Activated T-cell treated with anti-CD3 and anti-CD28 coated beads for 4 hours (primary cell): ENCODE data around the gene PLEKHG7.
"Not testable (repeated sequence)": the region's sequence is repeated elsewhere in the genome, so short reads cannot be mapped to it uniquely, and the experiment has no call there.

Experiments used
- DNase-seq: peaks from one replicate; pipeline ENCODE4 v3.0.0-alpha.2; 2020

PLEKHG7 gene

DNA sequence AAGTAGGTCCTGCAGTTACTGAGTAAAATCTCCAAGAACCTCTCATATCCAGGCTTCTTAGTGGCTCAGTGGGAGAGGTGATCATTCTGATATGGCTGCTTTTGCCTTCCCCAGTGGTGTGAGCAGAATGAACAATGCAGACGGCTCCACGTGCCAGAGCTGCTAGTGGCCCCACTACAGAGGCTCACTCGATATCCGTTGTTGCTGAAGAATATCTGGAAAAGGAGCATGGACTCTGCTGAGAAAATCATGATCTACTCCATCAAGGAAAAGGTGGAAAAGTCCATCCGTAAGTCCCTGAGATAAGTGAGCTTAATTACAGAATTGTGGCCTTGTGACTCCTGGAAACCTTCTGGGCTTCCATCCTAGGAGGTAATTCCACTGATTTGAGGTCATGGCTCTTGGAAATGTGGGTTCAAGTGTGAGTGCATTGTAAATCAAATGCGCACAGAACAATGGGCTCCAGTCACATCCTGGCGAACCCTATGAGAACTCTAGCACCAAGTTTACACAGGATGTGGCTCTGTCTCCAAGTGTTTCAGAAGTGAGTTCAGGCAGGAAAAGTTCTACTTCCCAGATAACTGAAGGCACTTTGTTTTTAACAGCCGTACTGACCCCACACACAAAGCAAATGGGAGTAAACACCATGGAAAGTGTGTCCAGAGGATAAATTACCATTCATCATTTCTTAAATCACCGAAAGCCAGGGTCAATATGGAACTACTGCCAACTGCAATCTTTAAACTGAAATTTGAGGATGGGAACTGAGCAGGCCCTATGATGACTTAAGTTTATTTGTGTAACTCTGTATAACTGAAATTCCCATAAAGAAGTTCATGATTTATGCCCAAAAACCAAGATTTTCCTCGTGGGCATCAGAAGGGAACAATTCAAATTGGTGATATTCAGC lies 51.4 kb downstream of the PLEKHG7 start:
- no peak for DNase-seq

DNA sequence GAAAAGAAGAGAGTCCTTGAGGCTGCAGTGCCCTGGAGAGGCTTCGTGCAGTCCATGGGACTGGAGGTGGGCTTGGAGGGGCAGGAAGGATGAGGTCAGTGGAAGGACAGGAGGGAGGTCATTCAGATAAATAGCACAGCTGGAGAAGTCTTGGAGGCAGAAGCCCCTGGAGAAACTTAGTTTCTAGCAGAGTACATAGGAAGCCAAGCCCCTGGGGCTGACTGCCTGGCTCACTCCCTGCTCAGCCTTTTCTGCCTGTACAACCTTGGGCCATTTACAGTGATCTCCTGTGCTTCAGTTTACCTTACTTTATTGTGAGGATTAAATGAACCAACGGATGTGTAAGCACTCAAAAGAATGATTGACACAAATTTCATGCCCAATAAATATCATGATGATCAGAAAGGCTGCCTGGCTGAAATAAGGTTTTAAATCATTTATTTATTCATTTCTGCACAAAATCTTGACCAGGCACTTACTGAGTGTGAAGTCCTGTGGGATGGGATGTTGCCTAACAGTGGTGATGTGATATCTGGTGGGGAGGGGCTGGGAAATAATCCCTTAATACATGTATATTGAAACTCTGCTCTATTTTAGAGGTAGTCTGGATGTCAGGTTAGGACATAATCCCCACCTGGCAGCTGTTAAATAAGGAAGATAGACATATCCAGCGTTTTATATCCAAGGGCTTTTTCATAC lies 54.3 kb downstream of the PLEKHG7 start:
- DNase-seq = no peak

DNA sequence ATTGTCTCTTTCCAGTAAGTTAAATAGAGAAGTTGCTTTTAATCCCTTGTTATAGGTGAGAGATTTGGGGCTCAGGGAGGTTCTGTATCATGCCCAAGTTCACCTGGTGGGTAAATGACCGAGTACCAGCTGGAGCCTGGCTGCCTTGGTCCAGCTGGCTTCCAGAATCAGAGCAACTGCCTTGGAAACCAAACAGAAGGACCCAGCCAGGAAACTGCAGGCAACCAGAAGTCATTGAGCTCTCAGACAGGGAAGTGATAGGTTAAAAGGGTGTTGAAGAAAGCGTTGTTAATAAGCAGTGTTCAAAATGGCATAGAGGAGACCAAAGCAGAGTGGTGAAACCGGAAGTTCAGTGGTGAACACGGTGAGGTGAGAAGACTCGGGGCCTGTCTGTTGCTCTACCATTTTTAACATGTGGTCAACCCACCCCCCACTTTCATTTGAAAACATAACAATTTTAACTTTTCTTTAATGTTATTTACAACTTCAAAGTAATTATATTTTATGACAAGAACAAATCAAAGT lies 54.9 kb downstream of the PLEKHG7 start:
- DNase-seq = no peak

DNA sequence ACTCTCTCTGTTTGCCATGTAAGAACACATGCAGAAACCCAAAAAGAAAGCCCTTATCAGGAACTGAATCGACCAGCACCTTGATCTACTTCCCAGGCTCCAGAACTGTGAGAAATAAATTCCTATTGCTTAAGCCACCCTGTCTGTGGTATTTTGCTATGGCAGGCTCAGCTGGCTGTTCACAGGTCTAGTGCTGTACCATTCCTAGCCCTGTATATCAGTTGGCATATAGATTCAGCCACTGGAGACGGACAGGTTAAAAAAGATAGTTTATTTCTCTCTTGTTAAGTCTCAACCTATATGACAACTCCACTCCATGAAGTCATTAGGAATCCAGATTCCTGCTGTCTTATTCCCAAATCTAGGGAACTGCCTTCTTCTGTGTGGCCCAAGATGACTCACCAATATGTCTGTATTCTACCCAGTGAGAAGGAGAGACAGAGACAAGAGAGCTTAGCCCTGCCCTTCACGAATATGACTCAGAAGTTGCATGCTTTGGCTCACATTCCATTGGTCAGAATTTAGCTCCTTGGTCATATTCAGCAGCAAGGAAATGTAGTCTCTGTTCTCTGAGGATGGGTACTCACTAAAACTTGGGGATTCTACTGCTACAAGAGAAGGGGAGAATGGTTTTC lies 57.0 kb downstream of the PLEKHG7 start:
- no peak for DNase-seq

DNA sequence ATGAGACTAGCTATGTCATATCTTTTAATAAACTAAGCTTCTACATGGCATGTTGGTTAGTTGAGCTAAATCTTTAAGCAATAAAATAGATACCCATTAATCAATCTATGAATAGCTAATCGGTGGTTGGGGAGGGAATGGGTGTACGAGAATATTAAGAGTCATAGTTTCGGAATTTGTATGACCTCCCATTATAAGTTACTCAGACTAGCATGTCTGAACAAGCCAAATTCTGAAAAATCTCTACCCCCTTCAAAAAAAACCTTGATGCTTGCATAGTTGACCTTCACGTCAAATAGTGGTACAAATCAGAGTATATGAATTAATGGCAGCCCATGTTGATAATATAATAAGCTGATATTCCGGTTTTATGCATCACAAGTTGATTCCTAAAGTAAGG lies 60.0 kb downstream of the PLEKHG7 start:
- no peak for DNase-seq

DNA sequence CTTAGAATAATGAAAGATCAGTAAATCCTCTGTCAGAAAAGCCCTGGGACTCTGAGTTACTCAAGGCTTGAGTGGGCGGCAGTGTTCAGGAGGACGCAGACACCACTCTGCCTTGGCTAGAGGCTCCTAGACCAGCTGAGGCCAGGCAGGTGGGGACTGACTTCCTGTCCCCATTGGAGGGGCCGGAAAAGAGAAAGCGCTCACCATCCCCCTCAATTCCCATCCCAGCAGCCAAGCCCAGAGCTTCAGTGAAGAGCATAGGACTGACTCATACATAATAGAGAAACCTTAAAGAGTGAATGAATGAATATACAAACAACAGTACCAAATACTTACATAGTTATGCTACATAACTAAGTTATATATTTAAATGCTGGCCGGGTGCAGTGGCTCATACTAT lies 62.0 kb downstream of the PLEKHG7 start:
- DNase-seq = no peak

DNA sequence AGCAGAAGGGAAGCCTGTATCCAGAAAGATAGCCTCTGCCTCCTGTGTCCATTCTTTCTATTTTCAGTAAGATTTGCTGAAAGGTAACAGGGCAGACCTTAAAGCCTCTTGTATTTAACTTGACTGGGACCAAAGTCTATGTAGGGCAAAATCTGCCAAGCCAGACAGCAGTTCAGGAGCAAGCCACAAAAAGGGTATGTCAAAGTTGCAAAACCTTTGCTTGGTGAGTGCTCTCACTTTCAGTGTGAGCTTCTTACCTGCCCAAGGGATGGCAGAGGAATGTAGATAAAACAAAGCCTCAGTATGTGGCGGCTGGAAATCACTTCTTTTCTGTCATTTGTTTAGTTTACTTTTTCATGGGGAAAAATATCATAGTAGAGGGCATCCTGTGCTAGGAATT lies 63.1 kb downstream of the PLEKHG7 start:
- no peak for DNase-seq

DNA sequence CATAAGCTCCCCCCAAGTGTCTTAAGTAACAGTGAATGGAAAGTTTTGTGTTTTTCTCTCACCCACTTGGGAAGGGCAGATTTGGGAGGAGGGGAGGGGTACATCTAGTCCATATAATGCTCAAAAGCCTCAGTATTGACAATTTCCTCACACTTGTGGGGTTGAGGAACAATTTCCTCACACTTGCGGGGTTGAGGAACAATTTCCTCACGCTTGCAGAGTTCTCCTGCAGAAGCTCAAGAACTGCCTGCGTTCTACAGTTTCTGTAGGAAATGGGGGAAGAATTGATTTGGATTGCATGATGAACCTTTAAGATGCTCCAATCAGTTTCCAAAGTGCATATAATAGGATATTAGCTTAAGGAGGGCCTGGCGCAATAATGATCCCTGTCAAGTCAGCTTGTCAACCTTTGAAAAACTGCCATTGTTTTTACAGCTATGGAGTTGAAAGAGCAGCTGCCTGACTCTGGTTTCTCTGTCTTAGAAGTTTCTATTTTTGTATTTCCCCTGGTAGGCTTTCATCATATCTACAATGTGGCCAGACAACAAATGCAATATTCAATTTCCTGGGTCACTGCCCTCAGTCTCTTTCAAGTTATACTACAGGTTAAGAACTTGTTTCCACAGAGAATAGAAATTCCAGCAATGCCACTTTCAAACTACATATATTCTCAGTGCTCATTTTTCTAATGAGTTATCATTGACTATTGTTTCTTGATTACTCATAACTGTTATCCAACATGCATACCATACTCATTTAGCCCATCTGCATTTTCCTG lies 66.5 kb downstream of the PLEKHG7 start:
- DNase-seq = no peak

DNA sequence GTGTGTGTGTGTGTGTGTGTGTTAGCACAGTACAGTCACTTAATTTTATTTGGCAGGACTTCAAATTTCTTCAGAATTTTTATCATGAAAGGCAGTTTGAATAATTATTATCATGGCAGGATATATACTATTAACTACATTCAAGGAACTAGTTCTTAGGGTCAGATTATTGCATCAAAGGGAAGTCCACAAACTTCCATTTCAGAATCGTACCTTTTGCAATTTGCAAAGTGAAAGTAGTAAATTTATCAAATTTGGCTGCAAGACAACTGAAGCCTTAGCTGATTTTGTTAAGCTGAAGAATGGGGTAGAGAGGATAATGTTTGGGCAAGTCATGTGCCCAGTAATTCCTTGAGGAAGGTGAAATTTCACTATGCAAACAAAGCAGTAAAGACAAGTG lies 68.2 kb downstream of the PLEKHG7 start:
- DNase-seq = no peak

DNA sequence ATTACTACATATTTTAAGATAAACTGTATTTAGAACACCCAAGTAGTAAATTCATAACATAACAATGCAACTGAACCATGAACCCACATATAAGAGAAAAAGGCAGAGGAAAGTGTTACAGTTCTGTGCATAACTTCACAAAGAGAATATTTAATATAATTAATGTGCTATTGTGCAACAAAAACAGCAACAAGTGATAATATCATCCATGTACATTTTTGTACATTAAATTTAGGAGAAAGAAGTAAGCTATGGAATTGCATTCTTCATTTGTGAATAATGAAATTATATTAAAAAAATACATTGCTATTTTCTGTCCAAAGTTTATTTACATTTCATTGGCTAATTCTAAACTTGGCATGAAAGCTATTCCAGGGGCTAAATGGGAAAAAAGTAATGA lies 72.6 kb downstream of the PLEKHG7 start:
- DNase-seq = no peak

DNA sequence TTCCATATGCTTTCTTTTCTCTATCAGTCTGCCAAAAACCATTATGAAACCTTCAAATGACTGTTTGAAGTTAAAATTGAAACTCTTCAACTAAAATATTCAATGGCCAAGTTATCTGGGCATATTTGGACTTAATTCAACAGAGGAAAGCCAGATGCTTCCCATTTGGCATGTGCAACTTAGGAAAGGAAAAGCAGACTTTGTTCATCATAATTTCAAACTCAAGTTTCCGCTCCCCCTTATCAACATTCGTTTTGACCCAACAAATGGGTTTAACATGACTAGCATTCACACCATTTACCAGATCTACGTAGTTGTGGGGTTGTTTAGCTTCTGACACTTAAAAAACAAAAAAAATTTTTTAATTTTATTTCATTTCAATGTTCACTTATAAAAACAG lies 75.7 kb downstream of the PLEKHG7 start:
- DNase-seq = no peak

DNA sequence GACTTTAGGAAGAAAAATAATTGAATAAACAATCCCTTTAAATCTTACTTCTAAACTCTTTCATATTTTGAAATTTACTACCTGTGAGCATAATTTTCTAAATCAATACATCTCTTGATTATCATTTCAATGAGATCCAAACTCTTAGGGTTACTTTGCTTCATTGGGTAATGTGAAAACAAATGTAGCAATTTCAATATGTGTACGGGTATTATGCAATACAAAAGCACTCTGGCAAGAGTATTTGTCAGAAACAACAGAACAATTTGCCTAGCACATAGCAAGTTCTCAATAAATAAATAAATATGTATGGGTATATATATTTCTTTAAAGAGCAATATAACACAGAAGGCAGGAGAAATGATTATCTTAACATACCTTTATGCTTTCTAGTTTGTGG lies 77.1 kb downstream of the PLEKHG7 start:
- no peak for DNase-seq

DNA sequence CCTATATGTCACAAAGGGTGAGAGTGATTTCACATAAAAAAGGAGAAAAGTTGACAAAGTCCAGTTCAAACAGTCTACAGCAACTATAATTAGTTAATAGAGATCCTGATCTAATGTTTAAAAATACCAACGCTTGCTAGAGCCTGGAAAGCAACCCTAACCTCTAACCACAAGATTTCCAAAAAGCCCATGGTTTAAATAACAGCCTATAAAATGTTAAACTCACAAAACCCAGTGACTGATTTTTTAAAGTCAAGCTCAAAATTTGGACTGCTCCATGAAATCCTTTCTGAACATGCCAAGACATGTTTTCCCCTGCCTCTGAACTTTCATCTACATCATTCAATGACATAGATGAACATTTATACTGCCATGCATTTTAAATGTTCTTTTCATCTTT lies 81.6 kb downstream of the PLEKHG7 start:
- no peak for DNase-seq

DNA sequence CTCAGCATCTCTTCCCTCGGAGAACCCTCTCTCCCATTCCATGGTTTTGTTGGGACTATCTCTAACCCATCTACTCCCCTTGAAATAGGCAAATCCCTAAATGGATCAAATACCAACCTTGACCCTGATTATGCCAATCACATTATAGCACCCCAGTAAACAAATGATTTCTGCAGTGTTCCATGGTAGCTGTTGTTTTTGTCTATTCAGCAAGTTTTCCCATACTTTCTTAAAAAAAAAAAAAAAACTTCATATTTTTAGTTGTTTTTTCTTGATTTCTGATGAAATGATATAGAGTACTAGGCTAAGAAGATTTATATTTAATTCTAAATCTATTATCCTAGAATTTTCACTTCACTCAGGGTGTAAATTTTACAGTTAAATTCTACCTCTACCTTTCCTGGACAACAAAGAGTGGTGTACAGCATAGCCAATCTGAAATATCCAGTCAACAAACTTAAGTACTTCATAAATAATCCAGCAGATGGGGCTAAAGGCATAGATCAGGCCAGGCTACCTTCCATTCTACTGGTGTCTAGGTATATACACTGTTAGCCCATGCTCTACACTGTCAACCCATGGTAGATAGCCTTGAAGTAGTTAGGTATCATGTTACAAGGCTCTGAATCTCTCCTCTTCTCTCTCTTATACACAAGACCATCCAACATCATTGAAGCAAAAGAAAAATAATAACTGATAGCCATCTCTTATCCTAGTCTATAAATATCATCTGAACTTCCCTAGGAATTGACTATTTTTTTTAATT lies 82.2 kb downstream of the PLEKHG7 start:
- no peak for DNase-seq

DNA sequence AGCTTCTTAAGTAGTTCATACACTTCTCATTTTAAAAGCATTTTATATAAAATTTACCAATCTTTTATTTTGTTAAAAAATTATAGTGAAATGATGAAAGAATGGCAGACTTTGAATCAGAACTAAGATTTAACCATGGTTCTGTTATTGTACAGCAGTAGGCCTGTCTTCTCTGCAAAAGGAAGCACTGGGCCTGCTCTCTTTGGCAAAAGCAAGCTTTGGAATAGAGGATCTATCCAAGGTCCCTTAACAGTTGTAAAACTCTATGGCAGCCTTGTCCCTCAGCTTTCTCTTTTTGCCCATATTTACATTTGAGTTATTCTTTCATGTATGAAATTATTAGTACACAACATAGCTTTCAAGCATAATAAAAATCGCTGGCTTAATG lies 82.8 kb downstream of the PLEKHG7 start:
- DNase-seq = no peak

DNA sequence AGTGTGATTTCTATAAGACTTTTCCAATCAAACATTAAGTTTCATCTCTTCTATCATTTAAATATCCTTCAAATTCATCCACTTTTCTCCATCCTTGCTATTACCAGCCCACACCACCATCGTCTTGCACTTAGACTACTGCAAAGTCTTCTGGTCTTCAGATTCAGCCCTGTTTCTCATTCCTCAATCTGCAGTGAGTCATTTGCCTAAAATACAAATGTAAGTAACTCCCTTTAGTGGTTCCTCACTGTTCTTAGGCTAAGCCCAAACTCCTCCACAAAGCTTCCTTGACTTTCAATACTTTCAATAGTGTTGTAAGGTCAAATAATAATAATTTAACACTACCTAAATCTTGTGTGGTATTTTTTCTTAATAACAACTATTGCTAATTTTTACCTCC lies 83.3 kb downstream of the PLEKHG7 start:
- DNase-seq = no peak

DNA sequence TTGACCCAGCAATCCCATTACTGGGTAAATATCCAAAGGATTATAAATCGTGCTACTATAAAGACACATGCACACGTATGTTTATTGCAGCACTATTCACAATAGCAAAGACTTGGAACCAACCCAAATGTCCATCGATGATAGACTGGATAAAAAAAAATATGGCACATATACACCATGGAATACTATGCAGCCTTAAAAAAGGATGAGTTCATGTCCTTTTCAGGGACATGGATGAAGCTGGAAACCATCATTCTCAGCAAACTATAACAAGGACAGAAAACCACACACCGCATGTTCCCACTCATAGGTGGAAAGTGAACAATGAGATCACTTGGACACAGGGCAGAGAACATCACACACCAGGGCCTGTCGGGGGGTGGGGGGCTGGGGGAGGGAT lies 91.6 kb downstream of the PLEKHG7 start:
- DNase-seq = not testable (repeated sequence)

DNA sequence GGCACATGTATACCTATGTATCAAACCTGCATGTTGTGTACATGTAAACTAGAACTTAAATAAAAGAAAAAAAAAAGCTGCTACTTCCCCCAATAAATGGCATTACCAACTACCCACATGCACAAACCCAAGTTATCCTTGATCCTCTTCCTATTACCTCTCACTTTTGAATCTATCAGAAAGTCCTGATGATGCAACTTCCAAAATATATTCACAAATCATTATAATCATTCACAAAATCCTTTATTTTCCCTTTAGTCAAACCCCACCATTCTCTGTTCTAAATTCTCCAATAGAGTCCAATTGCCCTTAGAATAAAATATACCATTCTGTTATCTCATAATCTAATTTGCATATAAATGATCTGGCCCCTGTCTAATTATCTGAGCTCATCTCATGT lies 92.0 kb downstream of the PLEKHG7 start:
- no peak for DNase-seq

DNA sequence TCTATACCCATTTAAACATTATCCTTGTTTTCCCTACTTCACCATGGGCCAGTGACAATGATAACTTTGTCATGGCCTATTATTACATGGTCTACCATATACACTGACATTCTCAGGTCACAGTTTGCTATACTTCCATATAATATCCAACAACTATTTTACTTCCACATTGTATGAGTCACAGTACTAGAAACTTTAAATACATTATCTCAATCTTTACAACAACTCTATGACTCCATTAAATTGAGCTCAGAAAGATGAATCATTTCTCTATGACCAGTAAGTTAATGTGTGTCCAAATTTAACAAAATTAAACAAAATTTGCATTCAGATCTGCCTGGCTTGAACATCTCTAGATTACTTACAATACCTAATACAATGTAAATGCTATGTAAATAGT lies 93.9 kb downstream of the PLEKHG7 start:
- no peak for DNase-seq

DNA sequence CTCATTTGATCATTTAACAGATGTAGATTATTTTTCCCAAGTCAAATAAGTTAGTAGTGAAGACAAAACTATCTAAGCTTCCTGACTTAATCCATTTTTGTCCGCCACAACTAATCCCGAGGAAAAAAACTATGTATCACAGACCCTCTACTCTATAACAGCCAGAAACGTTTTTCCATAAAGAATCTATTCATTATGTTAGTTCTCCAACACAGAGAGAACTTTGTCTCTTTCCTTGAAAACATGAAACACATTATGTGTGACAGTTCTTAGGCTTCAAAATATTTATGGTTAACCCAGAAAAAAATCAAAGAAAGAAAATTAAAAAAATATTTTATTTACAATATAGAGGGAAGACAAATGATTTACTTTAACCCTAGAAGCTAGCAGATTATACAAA lies 100.1 kb downstream of the PLEKHG7 start:
- no peak for DNase-seq

DNA sequence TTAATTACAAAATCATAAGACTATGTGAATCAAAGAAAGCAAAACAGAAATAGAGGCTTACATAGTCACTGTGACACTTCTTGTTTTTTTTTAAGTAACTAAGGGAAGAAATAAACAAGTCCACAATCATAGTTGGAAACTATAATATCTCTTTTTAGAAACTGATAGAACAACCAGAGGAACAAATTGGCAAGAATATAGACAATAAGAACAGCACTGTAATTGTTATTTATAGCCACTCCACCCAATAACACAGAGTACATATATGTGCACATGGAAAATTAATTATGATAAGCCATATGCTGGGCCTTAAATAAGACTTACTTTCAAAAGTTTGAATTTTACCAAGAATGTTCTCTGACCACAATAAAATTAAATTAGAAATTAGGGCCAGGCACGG lies 101.1 kb downstream of the PLEKHG7 start:
- no peak for DNase-seq

DNA sequence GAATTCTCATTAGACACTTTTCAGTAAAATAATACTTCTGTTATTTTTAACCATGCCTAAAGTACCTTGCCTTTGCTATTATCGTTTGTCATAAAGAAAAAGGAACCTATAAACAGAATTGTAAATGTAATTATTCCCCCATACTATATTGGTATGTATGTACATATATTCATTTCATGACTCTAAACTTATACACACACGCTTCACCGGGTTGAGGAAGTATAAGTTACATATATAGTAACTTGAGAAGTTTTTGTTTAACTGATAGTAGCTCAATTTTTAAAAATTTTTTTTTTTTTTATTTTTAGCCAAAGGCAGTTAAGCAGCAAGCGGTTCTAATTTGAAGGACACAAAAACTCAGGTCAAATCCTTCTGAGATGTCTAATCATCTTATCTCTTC lies 107.6 kb downstream of the PLEKHG7 start:
- no peak for DNase-seq
